GM18861 (cell line): ENCODE data around the gene KLHL35.

Experiments
- ATAC-seq: cut with Tn5 transposase; IDR thresholded peaks from one replicate; pipeline ENCODE4 v1.9.1; 2021; ENCODE audit not compliant: unreplicated experiment

KLHL35 gene

DNA sequence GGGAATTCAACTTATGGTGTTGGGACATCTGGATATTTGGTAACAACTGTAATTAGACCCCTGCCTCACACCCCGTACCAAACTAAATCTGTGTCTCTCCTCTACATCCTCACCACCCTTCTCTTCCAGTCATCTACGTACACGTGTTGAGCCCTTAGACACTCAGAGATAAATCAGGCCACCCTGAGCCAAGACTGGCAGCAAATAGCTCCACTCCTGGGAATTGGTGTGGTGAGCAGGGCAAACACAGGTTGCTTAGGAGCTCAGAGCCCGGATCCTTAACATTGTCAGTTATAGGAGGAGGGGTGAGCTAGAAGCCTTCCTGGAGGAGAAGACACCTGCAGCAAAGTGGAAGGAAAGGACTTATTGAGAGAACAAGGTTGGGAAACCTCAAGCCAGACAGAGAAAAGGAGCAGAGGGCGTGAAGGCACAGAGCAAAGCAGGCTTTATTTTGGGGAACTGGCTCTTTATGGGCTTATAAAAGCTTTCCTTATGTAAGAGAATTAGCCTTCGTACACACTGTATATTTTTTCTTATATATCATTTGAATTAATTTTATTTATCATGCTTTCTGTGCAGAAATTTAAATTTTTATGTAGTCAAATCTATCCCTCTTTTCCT is 36.9 kb upstream of the KLHL35 start:
- ATAC-seq: no peak

DNA sequence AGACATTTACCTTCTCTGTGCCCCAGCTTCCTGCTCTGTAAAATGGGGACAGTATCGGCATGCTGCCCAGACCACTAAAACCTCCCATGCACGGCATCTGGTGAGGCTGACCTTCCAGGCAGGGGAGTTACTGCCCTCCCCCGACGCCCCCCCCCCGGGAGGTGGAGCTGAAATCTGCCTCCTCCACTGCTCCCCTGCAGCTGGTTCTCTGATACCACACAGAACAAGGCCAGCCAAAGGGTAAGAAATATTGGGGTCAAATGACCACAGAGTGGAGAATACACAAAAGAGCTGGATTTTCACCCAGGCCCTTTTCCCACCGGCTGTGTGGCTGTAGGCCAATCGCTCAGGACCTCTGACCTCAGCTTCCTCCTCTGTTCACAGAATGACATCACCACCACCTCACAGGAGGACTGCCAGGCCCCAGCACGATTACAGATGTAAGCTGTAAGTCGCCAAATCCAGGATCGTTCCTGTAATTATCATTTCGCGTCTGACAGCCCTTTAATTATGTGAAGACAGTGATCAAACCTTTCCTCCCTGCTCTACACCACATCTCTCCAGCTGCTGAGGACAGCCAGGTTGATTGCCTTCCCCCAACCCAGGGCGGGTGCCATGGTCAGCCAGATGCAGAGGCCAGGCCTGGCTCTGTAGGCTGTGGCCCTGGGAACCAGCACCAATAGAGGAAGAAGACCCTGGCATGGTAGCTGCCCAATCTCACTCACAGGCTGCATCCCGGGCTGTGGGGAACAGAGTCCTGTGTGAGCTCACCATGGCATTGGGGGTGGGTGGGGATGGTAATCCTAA is 35.7 kb upstream of the KLHL35 start:
- no peak for ATAC-seq

DNA sequence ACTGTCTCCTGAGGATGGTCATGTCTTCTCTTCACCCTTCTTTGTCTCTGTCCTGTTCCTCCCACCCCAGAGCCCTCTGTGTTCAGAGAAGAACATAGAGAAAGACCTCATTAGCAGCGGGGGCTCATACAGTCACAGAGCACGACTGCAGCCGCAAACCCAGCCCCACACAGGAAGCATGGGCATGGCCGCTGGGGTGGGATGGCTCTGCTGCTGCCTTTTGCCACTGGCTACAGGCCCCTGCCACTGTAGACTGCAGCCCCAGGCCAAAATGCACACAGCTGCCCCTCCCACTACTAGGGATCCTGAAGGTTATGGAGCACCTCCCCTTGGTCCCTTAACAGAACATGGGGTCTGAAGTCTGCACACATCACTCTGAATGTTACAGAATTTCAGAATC is 34.9 kb upstream of the KLHL35 start:
- no peak for ATAC-seq

DNA sequence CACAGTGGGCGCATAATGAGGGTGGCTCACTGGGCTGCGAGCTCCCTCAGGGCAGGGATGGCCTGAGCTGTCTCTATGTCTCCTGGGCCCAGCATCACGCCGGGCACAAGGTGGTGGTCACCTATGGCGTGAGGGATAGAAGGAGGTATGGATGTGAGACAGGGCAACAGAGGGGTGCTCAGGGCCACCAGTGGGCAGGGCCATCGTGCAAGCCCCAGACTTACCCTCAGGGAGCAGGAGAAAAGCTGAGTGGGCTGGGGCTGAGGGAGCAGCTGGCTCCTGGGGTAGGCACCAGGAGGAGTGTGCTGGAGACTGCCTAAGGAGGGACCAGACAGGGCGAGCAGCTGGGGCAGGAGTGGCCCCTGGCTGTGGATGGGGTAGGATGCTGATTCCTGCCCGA is 34.3 kb upstream of the KLHL35 start:
- ATAC-seq: no peak

DNA sequence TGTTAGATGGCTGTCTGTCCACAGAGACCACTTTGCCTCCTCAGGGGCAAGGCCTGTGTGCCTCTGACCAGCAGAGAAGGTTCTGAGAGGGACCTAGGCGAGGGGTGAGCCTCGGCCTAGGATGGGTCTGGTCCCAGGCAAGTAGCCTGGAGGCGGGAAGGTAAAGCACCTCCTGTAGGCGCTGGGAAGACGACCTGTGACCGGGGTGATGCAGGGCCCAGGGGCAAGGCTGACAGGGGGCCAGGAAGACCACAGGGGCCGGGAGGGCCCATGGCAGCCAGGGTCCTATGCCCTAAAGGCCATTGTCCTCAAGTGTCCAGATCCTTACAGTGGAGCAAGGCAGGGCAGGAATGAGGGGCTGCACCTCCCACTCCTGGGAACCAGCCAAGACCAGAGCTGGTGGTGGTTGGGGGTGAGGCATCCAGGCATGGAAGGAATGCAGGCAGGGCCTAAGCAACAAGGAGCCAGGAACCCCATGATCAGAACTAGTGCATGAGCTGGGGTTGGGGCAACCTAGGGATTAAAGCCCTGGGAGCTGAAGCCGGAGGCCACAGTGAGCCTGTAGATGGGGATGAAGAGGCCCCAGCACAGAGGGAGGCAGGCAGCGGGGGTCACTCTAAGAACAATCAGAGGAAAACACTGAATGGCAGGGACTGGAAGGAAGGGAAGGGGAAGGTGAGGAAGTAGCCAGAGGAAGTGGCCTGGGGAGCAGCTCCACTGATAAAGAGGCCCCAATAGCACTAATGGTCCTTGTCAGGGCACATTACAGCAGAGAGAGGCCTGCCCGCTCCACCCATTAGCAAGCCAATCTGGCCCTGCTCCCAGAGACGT is 32.9 kb upstream of the KLHL35 start:
- no peak for ATAC-seq

DNA sequence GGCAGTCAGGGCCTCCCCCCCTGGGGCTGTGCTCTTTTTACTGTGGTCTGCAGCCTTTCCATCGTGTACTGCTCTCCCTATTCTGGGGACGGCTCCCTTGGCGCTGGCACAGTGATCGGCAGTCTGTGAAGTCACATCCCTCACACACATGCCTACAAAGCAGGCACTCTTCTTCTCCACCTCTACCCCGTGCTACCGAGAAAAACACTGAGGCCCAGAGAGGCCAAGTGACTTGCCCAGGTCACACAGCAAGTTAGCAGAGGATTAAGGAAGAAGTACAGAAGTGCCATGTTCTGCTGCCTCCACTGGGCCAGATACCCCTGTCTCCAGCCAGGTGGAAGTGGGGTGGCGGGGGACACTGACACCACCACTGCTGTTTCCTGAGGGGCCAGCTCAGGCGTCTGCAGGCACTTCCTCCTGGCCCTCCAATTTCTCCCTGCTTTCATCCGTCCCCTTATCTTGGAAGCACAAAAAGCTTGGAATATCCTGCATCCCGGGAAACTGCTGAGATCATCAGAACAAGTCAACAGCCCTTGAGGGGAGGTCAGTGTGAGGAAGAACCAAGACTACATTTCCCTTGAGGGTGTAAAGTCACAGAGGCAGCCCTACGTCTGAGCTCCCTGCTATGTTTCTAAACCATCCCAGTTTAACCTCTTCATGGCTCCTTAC is 30.2 kb upstream of the KLHL35 start:
- no peak for ATAC-seq

DNA sequence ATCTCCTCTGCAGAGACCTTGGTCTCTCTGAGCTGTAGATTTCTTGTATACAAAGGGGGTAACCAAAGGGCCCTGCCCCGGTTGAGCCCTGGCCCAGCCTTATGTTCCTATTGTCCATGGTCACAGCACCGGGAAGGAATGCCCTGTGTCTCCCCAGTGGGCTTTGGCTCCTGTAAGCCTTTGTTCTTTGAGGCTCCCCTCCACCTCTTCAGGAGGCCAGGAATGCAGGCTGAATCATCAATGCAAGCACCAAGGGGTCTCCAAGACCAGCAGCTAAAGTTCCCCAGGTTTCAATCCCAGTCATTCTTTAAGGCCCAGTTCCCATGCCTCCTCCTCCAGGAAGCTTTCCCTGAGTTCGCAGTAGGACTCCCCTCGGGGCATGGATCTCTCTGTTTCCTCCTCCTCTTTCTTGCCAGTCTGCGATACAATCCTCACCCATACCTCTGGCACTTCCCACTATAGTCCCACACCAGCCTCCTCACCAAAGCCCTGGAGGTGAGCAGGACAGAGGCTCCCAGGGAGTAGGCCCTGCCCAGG is 29.2 kb upstream of the KLHL35 start:
- no peak for ATAC-seq

DNA sequence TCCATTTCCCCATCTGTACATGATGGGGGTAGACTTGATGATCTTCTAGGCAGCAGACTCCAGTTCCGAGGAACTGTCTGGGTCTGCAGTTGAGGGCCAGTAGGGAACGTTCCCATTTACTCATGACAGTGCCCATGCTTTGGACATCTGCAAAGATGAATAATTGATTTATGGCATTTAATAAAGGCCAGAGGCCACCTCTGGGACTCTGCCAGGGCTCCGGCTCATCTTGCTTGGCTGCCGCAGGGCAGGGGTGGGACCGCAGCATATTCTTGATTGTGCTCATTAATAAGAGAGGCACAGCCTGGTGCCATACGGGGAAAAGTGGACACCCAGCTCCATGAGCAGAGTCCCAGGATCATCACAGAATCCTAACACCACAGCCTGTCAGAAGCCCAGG is 28.1 kb upstream of the KLHL35 start:
- no peak for ATAC-seq

DNA sequence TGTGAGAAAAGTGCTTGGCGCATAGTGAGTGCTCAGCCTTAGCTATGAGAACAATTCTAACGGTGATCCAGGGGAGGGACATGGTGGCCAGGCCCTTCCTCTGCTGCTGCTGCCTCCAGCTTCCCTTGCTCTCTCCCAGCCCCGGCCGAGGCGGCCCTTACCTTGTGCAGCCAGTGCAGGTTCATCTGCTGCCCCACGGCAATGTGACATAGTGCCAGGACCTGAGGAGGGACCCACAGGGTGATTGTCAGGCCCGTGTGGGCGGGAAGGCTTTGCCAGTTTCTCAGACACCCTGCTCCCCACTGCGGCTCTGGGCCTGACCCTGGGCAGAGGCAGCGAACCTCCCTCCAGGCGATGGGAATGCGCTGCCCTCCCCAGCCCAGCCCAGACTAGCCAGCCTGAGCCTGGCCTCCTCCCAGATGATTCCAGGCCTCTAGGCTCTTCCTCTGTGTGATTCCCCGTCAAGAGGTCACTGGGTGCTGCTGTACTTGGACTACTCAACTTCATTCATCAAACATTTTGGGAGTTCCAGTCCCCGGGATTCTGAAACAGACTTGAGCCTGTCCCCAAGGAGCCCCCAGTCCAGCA is 23.7 kb upstream of the KLHL35 start:
- no peak for ATAC-seq

DNA sequence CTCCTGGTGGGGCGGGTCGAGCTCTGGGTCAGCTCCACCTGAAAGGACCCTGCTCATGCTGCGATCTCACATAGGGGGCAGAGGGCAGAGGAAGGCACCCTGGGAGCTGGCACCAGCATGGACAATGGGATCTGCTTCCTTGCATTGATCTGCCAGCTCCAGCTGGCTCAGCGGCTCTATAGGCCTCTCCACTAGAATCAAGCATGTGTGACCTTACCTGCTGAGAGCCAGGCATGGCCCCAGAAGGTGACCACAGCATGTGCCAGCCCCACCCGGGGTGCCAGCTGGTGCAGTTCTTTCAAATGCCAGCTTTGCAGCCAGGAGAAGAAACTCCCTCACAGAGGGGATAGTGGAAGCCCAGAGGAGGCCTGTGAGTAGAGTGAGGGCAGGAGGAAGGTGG is 22.0 kb upstream of the KLHL35 start:
- ATAC-seq: no peak

DNA sequence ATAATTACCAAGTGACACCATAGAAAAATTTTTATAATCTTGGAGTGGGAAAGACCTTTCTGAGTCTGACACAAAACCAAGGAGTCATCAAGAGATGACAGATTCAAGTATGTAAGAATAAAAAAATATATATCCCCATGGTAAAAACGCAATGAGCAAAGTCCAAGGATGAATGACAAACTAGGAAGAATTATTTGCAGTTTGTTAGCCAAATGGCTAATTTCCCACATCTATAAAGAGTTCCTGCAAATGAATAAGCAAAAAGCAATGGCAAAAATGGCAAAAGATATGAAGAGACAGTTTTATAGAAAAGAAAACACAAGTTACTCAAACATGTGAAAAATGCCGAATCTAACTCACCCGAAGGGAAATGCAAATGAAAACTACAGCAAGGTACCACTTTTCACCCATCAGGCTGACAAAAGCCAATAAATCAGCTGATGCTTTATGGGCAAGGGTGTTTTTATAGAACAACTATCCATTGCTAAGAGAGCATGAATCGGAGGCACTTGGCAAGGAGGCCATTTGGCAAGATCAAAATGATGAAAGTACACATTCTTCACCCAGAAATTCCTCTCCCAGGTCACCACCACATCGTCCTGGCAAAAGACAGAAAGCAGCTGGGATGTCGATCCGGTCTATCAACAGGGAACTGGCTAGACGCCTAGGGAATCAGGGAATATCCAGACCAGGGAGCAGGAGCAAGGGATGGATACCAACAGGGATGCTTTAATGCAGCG is 21.1 kb upstream of the KLHL35 start:
- ATAC-seq: no peak

DNA sequence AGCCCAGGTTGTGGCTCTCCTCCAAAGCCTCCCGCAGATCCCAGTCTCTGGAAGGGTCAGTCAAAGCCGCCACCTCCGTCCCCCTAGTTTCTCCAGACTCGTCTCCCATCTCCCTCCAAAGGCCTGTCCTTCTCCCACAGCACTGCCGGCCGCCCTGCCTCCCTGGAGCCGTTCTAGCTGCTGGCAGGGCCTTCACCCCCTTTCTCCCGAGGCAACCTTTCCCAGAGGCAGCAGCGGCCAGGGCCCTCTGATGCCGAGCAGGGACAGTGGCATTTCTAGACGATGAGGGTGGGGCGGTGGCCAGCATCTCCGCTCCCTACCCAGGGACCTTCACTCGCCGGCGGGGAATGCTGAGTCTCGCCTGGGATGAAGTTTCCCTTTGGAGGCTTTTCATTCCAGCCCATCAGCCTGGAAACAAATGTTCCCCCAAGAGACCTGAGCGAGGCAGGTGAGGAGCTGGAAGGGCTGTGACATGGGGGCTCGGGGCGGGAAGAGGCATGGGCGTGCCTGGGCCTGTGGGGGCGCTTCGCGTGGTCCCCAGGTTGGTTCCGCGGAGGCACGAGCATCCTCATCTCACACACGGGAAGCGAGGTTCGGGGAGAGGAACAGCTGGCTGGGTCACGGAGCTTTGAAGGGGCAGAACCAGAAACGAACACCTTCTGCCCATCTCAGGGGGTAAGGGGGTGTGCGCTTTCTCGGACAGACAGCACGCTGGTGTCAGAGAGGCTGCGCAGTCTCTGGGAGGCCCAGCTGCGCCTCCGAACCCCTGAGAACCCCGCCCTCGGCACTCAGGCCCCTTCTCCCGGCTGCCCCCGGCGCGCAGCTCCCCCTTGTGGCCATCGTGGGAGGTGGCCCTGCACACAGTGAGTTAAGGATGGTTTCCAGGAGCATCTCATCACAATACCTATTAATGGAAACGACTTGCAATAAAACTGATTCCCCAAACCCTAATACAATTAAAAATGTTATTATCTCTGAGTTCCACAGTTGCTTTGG is 18.1 kb upstream of the KLHL35 start:
- no peak for ATAC-seq

DNA sequence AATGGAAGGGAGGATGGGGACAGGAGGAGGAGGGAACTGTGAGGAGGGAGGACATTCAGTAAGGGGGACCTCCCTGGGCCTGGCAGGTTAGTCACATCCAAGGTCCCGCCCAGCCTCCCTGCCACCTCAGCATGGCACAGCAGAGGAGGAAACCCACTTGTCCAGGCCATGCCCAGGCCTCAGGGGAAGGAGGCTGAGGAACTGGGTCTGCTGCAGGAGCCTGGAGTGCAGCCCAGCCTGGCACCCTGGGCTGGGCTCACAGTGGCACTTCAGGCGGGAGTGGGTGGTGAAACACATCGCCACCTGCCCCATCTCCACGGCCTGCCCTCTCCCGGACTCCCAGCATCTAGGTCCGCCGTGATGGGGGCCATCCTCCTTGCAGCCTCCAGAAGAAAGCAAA is 17.2 kb upstream of the KLHL35 start:
- no peak for ATAC-seq

DNA sequence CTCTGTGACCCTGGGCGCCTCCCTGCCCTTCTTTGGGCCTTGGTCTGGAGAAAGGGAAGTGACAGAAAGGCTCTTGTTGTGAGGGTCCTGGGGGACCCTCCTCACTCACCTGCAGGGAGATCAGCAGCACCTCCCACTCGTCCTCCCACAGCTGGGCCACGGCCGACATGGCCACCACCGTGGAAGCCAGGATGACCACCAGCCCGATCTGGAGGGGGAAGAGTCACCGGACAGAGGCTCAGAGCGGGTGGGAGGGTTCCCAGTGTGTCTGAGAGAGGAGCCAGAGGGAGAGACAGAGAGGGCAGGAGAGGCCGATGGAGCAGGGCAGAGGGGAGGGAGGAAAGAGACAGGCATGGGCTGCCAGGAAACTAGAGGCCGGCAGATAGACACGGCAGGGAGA is 16.8 kb upstream of the KLHL35 start:
- no peak for ATAC-seq

DNA sequence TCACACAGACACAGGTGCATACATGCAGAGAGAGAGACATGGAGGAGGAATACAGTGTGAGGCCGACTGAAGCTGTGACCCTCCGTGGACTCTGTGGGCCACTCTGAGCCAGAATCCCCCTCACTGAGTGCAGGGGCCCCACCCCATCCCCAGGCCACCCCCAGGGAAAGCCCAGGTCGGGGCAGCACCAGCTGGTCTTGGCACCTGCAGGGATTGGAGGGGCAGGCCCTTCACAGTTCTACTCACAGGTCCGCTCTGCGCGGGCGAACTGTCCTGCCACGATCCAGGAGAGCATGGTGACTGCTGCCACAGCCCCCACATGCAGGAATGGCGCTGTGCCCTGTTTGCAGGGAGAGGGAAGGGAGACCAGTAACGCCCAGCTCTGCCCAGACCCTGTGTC is 16.3 kb upstream of the KLHL35 start:
- no peak for ATAC-seq

DNA sequence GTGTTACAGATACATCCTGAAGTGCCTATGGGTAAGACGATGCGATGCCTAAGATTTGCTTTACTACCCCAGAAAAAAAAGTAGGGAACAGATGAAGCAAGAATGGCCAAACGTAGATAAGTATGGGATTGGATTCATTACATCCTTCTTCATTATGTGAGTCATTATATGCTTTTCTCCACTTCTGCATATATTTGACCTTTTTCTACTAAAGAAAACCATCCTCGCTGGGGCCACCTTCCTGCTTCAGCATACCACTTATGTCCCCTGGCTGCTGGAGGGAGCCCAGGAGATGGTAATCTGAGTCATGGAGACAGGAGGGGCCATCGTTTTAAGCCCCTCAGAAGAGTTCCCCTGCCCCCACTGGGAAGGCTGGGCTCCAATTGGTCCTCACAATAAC is 14.4 kb upstream of the KLHL35 start:
- no peak for ATAC-seq

DNA sequence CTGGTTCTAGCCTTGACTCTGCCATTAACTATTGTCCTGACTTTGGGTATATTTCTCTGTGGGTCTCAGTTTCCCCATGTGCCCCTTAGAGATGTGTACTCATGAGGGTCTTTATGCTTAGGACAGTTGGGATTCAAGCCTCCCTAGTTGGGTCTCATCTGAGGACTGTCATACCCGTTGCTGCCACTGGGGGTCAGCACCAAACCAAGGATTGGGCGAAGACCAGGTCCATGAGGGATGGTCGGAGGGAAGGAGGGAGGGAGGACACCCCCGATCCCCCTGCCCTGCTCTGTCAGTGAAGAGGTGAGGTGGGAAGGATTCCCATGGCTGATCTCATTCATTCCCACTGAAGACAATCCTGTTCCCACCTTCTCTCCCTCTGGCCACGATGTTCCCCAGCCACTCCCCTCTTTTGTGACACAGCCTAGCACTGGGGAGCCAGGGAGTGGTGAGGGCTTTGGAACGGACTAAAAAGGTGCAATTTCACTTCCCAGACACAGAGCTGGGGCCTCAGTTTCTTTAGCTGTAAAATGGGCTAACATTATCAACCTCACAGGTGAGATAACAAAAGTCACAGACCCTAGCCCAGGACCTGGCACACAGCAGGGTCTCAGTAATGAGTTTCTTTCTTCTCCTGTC is 12.4 kb upstream of the KLHL35 start:
- no peak for ATAC-seq

DNA sequence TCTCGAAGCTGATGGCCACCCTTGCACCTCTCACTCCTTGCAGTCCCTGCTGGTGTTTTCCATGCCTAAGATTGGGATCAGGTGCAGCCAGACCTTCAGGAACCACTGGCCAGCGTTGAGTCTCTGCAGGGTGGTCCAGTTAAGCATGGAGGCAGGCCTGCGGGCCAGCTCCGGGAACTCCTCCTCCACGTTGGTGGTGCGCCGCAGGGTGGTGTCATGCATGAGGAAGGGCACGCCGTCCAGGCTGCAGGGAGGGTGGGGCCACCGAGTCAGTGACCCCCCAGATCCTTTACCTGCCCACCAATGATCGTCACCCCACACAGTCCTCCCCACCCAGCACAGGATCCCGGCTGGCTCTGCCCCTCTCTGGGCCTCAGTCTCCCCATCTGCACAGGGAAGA is 10.0 kb upstream of the KLHL35 start:
- ATAC-seq: no peak
